Spleen (tissue), 7 donors: ENCODE data around the gene DMC1.

Experiments
- POLR2A ChIP-seq, 3 donors: fragments of 450-650 bp; IDR thresholded peaks; one replicate each; pipeline ENCODE4 v1.5.1; 2017; ENCODE audit warnings: antibody characterized with exemption in 3 of 3, mild to moderate bottlenecking in 1 of 3
- POLR2AphosphoS5 ChIP-seq, 3 donors: sonication (generic); formaldehyde crosslinking; IDR thresholded peaks; one replicate each; pipeline ENCODE4 v1.5.1; 2017; ENCODE audit warnings: antibody characterized with exemption in 3 of 3
- TF ChIP-seq, protein P1 (sequence below), 11 experiments: fragments of 200-600 bp in 7 of 11; fragments of 450-650 bp in 4 of 11; sonication (generic) in 4 of 11; IDR thresholded peaks in 8 of 11; conservative IDR thresholded peaks in 3 of 11; 1 replicate in 7 of 11; 2 replicates in 4 of 11; pipeline versions ENCODE4 v1.4.0 to v1.8.0; 2016 to 2021; ENCODE audit warnings: antibody characterized with exemption in 11 of 11, inconsistent platforms in 4 of 11, mild to moderate bottlenecking in 1 of 11
- donor health status: DM: no; HTN: no; CAD: no; lungs with moderate emphysema.
- donor health status: DM: no; HTN: no; CAD: no.
- donor health status: DM: no; HTN: no; CAD: no.

DNA sequence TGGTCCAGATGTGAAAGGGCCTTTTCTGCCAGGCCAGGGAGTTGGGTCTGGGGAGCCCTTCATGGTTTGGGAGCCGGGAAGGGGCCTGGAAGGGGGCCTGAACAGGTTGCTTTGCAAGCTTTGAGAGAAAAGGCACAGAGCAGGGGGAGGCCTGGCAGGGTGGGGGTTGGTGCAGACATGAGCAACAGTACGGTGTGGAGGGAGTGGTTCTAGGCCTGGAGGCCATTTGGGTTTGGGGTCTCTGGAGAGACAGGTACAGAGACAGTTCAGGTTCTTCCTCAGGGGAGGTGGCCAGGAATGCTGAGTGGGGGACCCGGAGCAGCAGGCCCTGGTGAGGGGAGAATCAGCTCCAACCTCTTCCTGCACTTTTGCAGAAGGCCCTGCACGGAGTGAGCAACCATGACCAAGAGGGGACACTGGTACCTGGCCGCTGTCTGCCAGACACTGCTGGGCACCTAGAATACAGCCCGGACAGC lies 100.6 kb downstream of the DMC1 start:
- TF ChIP-seq, protein P1, sequence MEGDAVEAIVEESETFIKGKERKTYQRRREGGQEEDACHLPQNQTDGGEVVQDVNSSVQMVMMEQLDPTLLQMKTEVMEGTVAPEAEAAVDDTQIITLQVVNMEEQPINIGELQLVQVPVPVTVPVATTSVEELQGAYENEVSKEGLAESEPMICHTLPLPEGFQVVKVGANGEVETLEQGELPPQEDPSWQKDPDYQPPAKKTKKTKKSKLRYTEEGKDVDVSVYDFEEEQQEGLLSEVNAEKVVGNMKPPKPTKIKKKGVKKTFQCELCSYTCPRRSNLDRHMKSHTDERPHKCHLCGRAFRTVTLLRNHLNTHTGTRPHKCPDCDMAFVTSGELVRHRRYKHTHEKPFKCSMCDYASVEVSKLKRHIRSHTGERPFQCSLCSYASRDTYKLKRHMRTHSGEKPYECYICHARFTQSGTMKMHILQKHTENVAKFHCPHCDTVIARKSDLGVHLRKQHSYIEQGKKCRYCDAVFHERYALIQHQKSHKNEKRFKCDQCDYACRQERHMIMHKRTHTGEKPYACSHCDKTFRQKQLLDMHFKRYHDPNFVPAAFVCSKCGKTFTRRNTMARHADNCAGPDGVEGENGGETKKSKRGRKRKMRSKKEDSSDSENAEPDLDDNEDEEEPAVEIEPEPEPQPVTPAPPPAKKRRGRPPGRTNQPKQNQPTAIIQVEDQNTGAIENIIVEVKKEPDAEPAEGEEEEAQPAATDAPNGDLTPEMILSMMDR (IDR thresholded peaks at IDR 0.05 in 8 of 11, conservative IDR thresholded peaks at IDR 0.05 in 3 of 11), result no peak
- no peak for TF ChIP-seq POLR2A (IDR thresholded peaks at IDR 0.05)
- no peak for TF ChIP-seq POLR2AphosphoS5 (IDR thresholded peaks at IDR 0.05)
